ENCODE measurements around the gene FAM89B. TPM values are rescaled to one million over a fixed set of nuclear protein-coding genes. Genes with fewer than 3 reads are reported as not detected.
"Not testable (repeated sequence)": the region's sequence is repeated elsewhere in the genome, so short reads cannot be mapped to it uniquely, and the experiment has no call there.

The FAM89B gene
- polyA plus RNA-seq, 3 donors = 18.0 to 26.2 (median 22.8) TPM

DNA sequence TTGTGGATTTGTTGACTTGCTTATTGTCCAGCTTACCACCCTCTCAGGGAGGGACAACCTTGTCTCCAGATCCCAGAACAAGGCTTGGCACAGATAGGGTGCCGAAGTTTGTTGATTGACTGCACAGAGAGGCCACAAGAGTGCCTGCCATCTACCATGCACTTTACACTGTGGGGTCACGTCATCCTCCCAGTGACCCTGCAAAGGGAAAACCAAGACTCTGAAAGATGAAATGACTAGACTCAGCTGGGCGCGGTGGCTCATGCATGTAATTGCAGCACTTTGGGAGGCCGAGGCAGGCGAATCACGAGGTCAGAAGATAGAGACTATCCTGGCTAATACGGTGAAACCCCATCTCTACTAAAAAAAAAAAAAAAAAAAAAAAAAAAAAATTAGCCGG, 9.6 kb upstream of the FAM89B start:
- no peak for DNase-seq (ENCODE audit: extremely low read depth in 1 of 11, low read depth in 9 of 11, low spot score in 4 of 11)

DNA sequence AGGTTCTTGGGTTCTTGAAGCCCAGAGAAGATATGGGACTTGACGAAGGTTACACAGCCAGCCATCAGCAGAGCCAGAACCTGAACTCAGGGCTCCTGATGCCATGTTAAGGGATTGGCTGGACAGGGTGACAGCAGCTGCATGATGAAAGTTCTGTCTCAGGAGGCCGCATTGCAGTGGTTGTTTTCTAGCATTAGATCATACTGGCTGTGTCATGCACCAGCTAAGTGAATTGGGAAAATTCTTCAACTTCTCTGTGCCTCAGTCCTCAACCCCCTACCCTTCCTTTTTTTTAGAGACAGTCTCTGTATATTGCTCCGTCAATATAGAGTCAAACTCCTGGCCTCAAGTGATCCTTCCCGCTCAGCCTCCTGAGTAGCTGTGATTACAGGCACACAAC, 8.7 kb upstream of the FAM89B start:
- DNase-seq (ENCODE audit: extremely low read depth in 1 of 11, low read depth in 9 of 11, low spot score in 4 of 11) = no peak

DNA sequence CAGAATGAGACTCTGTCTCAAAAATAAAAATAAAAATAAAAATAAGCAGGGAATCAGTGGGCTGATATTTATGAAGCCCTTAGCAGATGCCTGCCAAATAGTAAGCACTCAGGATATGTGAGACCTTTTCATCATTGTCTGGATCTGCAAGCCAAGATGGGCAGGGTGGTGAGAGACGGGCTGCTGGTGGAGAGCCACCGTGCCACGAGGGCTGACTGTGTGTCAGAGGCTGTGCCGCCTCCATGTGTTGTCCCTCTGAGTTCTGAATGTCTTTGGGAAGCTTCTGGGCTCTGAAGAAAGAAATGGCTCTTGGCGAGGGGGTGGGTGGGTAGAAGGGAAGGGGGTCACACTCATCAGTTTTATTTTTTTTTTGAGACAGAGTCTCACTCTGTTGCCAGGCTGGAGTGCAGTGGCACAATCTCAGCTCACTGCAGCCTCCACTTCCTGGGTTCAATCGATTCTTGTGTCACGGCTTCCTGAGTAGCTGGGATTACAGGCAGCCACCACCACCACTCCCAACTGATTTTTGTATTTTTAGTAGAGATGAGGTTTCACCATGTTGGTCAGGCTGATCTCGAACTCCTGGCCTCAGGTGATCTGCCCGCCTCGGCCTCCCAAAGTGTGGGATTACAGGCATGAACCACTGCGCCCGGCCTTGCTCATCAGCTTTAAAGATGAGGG, 7.3 kb upstream of the FAM89B start:
- not testable (repeated sequence) for DNase-seq (ENCODE audit: extremely low read depth in 1 of 11, low read depth in 9 of 11, low spot score in 4 of 11)

DNA sequence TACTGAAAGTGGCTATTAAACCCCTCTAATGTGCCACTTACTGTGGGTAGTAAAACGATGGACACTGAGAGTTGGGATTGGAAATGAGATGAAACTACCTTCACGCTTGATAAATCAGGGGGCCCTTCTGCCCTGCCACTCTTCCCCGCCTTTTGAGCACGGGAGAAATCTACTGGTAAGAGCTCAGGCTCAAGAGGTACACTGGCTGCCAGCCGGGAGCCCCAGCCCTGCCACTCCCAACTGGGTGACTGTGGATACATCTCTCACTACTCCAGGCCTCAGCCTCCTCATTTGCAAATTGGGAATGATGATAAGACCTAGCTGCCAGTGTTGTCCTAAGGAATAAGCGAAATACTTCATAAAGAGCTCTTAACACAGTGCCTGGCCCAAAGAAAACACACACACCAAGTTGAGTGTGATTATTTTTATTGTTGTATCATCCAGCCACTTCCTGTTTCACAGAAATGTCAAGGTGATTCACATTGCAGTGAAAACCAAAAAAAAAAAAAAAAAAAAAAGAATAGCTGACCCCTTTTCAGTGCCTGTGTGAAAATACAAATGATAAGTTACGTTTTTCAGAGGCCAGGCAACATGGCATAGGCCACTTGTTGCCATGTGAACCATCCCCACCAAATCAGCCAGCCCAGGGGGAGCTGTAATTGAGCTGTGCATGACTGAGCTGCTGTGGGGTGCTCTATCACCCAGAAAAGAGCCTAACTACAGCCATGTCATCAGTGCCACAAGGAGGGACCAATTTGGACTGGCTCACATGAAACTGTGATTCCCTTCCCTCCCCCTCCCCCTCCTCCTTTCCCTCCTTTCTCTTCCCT, 6.5 kb upstream of the FAM89B start:
- no peak for DNase-seq (ENCODE audit: extremely low read depth in 1 of 11, low read depth in 9 of 11, low spot score in 4 of 11)

DNA sequence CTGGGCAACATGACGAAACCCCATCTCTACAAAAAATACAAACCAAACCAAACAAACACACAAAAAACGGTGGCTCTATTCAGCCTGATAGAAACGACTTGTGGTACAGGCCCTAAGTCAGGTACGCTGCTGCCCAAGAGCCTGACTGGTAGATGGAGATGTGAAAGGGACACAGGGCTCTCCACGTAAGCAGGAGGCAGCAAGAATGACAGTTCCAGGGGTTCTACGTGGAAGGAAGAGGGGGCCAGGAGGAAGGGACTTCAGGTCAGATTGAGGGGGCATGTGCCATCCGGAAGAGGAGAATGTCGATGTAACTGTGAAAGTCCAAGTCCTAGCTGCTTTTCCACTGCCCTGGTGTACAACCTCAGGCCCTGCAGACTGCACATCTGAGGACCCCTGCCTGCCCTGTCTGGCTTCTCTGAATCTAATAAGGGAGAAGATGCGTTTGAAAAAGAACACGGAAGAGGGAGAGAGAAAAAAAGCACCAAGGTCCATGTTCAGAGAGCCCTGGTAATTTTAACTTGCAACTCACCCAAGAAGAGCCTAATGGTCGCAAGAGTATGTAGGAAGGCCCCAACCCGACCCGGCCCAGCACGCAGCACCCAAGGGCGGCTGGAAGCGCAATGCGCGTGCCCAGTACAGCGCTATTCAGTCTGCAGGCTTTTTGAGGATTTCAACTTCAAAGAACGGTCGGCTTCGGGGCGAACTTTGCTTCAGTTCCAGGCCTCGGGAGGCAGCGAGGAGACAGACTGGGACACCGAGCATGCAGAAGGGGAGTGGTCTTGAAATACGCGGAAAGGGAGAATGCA, 3.0 kb upstream of the FAM89B start:
- no peak for DNase-seq (ENCODE audit: extremely low read depth in 1 of 11, low read depth in 9 of 11, low spot score in 4 of 11)

DNA sequence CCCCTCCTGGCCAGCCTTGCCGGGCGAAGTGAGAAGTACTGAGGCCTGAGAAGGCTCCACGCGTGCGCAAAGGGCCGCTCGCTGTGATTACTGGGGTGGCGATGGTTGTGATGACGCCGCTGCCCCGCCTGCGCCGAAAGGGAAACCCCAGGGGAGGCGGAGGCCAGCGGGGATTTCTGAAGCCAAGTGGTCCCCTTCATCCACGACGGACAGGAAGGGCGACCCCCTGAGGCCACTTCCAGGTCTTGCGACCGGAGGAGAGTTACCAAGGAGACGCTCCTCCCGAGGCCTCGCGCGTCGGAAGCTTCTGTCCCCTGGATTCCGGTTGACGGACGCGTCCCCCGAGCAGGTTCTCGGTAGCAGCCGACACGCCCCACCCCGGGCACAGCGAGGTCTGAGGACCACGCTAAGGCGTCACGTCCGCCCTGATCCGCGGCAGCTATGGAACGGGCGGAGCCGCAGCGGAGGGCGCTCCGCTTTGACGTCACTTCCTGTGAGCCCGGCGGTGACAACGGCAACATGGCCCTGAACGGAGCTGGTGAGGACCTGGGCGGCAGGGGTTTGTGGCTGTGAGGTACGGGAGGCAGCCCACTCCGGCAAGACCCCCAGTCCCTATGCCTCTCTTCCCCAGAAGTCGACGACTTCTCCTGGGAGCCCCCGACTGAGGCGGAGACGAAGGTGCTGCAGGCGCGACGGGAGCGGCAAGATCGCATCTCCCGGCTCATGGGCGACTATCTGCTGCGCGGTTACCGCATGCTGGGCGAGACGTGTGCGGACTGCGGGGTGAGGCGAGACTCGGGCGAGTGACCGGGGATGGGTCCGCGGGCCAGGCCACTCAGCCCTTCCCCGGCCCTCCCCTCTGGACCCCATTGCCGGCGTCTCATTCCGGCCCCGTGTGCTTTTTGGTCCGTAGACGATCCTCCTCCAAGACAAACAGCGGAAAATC, 2.1 kb upstream of the FAM89B start, which contains the start of gene ZNRD2:
TSS of gene ZNRD2 (plus strand) at position 505 of the 946 bp plus-strand sequence. CDS start at position 520, 15 bp downstream.
- peak; percentile 91 to 98 (median 96) for DNase-seq (ENCODE audit: extremely low read depth in 1 of 11, low read depth in 9 of 11, low spot score in 4 of 11)

DNA sequence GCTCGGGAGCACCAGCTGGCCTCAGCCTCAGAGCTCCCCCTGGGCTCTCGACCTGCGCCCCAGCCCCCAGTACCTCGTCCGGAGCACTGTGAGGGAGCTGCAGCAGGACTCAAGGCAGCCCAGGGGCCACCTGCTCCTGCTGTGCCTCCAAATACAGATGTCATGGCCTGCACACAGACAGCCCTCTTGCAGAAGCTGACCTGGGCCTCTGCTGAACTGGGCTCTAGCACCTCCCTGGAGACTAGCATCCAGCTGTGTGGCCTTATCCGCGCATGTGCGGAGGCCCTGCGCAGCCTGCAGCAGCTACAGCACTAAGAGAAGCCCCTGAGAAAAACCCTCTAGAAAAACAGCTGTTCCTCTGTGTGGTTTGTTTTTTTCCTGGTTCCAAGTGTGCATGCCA, 918 bp upstream of the FAM89B start:
- no peak for DNase-seq (ENCODE audit: extremely low read depth in 1 of 11, low read depth in 9 of 11, low spot score in 4 of 11)

DNA sequence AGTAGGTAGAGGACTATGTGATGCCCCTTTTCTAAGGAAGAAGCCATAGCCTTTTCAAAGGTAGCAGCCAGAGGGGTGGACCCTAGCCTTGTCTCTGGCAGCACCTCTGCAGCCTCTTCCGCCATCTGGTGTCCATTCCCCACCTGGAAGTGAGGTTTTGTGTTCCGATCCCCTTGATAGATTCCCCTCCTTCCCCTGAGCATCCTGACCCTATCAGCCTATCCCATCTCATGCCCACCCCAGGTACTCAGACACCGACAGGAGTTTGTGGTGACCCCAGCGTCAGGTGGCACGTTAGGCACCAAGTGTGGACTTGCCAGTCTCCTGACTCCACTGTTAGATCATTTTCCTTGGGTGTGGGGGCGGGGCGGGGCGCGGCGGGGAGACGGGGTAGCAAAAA, 398 bp upstream of the FAM89B start:
- no peak for DNase-seq (ENCODE audit: extremely low read depth in 1 of 11, low read depth in 9 of 11, low spot score in 4 of 11)

DNA sequence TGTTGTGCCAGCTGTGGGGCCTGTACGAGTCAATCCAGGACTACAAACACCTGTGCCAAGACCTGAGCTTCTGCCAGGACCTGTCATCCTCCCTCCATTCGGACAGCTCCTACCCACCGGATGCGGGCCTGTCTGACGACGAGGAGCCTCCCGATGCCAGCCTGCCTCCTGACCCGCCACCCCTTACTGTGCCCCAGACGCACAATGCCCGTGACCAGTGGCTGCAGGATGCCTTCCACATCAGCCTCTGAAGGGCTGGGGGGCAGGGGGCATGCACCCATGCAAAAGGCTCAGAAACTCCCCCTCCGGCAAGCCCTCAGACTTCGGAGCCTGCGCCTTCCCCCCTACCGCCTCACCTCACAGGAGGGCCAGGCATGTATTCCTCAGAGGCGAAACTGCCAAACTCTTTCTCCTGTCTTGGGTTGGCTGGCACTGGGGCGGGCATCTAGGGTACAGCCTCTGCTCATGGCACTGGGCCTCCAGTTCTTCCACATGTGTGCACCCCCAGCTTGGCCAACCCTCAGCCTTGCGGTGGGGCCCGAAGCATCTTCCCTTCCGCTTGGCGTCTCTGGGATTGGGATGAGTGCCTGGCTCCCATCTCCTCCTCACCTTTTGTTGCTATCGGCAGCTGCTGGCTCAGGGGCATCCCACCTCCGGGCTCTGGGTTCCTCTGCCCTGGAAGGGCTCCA, 1.2 kb downstream of the FAM89B start:
- DNase-seq (ENCODE audit: extremely low read depth in 1 of 11, low read depth in 9 of 11, low spot score in 4 of 11) = no peak

DNA sequence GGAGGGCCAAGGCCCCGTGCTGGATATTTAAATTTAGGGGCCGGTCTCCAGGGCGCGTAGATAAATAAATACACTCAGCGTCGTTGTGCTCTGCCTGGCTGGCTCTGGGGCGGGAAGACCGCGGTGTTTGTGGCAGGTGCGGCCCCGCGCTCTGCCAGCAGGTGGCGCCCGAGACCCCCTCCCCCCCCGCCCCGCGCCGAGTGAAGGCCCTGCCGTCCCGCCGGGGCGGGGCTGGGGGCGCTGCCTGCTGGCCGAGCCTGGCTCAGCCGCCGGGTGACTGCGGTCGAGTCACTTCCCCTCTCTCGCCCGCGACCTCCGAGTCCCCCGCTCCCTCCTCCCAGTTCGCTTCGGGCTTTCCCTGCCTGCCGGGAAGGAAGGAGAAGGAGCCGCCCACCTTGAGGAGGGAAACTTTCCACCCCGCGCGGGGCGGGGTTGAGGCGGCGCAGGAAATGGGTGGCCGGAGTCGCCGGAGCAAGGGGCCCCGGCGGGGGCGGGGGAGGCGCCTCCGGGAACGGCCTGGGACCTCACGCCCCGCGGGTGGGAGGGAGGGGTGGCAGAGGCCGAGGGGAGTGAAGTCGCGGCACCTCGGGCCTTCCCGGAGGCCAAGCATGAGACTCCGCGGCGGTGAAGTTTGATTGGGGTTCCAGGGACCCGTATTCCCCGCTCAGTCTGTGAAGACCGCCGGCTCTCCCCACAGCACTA, 1.9 kb downstream of the FAM89B start:
- DNase-seq (ENCODE audit: extremely low read depth in 1 of 11, low read depth in 9 of 11, low spot score in 4 of 11) = peak in 7 of 11 donors; percentile 77 to 86 (median 81)

DNA sequence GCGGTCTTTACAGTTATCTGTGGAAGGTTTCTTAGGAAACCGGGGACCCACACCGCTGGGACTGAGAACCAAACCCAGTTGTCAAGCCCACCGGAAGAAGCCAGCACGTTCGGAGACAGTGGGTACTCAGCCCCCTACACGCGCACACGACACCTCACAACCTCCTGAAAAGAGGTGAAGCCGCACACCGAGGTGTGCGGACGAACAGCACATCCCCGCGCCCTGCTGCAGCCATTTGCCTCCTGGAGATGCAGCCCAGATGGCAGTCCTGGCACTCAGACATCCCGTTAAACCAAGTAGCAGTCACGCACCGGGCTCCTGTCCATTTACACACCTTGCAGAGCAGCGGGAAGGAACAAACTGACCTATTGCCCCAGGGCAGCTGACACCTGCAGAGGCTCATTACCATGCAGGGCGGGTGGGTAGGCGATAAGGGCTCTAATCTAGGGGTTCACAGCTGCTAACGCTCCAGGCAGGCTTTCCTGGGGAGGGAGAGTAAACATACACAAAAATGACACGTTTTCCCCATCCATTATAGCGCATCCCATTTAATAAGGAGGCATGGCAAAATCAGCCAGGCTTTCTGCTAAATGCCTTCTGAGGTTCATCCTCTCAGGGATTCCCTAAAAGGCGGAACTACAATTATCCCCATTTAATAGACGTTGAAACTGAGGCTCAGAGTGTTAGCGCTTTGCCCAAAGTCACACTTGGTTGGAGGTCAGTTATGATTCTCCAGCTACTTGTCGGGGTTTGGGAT, 2.7 kb downstream of the FAM89B start:
- DNase-seq (ENCODE audit: extremely low read depth in 1 of 11, low read depth in 9 of 11, low spot score in 4 of 11) = no peak

DNA sequence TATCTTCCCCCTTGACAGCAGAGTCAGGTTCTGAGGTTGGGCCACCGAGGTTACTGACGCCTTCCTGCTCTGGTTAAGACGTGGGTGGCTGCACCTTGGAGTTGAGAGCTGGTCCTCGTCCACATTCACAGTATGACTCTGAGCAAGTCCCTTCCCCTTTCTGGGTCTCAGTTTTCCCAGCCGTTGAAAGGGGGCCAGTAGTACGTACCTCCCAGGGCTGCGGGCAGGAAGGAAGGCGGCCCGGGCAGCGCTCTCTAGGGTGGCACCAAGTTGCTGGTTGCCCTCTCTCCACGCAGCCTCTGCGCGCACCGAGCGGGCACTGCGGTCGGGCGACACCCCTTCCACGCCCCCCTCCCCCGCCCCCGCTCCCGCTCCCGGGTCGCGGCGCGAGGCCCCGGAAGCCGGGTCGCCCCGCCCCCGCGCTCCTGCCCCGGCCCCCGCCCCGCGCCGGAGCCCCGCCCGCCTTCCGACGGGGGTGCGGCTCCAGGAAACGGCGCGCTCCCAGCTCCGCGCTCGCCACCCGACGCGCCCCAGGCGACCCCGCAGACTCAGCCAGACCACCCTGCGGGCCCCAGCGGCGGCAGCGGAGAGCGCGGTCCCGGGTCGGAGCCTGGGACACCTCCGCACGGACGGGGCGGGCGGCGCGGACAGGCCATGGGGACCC, 3.4 kb downstream of the FAM89B start, which contains the start of gene EHBP1L1:
TSS of gene EHBP1L1 (plus strand) at position 486 of the 664 bp plus-strand sequence. CDS start 250 bp downstream, outside the sequence.
- no peak for DNase-seq (ENCODE audit: extremely low read depth in 1 of 11, low read depth in 9 of 11, low spot score in 4 of 11)

DNA sequence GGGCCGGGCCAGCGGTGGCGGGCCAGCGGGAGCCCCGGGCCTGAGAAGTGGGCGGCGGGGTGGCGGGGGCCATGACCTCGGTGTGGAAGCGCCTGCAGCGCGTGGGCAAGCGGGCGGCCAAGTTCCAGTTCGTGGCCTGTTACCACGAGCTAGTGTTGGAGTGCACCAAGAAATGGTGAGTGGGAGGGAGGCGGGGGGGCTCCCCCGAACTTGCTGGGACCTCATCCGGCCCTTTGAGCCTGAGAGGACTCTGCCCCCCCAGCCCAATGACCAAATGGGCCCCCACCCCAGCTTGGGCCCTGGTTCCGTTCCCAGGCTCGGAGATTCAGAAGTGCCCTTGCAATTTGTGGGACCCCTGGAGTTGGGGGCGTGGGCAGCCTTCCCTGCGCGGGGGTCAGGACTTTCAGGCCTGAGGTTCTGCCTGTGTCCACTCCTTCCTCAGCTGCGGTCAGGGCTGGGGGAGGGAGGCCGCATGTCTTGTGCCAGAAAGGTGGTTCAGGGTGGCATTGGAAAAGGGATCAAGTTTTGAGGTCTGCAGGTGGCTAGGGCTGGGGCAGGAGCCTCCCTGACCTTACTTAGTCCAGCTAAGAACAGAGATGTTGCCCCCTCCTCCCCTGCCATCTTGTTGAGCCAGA, 4.0 kb downstream of the FAM89B start:
- DNase-seq (ENCODE audit: extremely low read depth in 1 of 11, low read depth in 9 of 11, low spot score in 4 of 11) = no peak

DNA sequence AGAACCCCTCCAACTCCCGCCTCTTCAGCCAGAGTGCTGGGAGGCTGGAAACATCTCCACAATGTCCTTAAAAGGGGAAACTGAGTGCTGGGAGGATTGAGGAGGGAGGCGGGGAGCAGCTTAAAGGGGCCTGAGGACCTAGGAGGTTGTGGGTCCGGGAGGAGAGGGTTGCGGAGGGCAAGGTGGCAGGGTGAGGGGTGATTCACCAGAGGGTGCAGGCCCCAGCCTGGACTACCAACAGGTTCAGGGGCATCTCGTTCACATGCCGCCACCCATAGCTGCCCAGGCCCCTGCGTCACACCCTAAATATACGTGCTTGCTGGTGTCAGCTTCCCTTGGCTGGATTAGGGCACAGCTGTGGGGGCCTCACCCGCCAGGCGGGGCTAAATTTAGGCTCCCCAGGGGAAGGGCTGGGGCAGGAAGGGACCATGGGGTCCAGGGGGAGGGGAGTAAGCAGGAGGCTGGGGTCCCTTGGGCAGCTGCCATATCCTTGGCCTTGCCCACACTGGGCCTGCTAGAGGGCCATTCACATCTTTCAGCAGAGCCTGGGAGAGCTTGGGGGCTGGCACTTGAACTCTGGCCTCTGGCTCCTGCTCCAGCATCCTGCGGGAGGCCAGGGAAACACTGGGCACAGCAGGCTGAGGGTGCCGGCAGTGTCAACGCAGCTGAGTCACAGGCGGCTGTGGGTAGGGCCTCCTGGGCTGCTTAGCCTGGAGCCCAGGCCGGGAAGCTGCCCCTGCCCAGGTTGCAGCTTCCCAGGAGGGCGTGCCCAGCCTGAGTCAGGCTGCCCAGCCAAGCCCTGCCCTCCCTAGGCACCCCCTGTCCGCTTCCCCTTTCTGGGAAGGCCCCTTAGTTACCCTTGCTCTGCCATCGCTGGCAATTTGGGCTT, 4.8 kb downstream of the FAM89B start:
- DNase-seq (ENCODE audit: extremely low read depth in 1 of 11, low read depth in 9 of 11, low spot score in 4 of 11) = no peak

DNA sequence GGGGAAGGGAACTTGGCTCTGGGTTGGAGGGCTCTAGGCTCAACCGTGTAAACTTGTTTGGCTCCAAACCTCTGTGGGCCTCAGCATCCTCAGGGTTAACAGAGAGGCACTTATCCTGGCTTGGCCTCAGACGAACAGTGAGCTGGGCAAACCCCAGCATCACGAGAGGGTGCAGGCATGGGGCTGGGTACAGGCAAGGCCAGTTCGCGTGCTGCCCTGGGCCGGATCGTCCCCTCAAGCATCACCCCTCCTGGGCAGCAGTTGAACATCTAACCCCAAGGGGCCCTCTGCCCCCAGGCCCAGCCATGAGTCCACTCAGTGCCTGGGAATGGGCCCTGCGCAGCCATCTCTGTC, 5.4 kb downstream of the FAM89B start:
- no peak for DNase-seq (ENCODE audit: extremely low read depth in 1 of 11, low read depth in 9 of 11, low spot score in 4 of 11)

Data from renal cortex interstitium (tissue), 11 donors.